NCI-H1436 treated with DMSO at 0.1 percent for 48 hours (cell line): ENCODE results near the gene RDH14.

Experiments
- DNase-seq: peaks from one replicate; lab custom pipeline; 2025; lab: John Stamatoyannopoulos, UW

The RDH14 gene

DNA sequence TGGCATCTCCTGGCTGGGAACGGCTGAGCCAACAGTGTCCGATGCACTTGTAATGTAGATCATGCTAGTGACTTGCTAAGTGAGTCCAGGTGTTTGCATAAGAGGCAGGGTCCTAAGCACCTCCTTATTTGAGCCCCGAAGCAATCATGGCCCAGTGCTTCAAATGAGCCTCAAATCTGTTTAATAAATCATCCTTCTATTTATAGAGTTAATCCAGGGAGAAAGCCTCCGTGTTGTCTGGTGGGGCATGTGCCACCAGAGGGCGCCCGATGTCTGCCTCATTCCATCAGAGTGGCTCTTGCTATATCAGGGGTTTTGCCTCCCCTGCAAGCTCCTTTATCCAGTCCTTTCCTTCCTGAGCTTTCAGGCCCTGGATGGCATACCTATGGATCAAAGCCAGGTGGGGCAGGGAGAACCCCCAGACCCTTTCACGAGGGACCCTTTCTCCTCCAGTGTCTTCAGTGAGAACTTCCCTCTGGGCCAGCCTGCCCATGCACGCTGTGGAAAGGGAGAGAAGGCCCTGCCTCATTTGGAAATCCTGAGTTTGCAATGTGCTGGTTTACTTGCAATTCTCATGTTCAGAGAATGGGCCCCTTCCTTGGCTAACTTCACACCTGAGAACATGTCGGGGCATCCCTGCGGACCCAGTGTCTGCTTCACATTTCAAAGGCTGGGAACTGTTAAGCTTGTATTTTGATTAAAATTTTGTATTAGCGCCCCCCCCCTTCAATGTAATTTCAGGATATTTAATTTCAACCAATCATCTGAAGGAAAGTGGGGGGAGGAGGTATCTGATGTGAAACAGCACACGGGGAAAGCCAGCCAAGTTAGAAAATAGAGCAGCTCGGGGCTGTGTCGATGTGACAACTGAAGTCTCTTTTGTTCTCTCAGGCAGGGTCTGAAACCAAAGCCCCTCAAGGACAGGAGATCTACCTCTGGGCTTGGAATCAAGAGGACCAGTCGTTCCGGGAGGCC is 39.7 kb downstream of the RDH14 start:
- no peak for DNase-seq

GRCh38 chr2:18519914-18520450 is 40.5 kb downstream of the RDH14 start:
- DNase-seq, result no peak

DNA sequence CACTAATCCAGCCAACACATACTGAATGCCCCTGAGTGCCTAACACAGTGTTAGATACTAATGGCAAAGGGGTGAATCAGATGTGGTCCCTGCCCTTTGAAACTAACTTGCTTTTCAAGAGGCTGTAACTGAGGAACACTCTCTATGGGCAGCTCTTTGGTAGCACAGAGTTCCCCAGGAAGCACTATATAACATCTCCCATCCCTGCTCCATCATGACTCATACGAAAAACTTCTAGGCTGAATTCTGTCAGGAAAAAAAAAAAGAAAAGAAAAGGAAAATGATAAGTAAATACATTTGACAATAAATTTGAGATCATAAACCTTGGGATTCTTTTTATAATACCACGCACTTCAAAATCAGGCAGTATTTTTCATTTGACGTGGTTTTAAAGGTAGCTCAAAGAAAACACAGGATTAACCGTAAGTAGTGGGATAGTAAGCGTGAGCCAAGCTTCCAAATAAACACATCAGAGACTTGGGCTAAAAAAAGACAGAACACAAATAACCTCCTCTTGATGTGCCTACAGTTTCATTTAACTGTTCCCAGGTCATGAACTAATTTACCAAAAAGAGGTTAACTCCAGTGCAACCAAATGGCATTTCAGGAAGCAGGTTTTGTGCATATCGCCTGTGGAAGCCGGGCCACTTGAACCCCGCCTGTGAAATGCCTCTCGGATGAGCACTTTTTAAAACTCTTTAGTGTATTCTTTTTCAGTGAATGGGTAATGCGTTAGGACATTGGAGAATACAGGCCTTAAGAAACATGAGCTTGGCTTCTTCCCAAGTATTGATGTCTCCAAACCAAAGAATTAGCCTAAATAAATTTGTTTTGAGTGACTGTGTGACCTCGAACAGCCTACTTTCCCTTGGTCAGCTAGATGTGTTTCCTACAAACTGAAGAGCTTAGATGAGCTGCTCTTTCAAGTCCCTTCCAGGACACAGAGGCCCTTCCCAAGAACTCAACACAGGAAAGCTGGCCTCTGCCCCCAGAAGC is 42.0 kb downstream of the RDH14 start:
- DNase-seq, result no peak

DNA sequence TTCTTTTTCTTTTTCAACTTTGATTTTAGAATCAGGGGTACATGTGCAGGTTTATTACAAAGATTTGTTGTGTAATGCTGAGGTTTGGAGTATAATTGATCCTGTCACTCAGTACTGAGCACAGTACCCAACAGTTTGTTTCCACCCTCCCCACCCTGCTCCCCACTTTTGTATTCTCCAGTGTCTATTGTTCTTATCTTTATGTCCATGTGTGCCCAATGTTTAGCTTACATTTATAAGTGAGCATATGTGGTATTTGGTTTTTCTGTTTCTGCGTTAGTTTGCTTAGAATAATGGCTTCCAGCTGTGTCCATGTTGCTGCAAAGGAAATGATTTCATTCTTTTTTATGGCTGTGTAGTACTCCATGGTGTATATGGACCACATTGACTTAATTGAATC is 43.1 kb downstream of the RDH14 start:
- no peak for DNase-seq

DNA sequence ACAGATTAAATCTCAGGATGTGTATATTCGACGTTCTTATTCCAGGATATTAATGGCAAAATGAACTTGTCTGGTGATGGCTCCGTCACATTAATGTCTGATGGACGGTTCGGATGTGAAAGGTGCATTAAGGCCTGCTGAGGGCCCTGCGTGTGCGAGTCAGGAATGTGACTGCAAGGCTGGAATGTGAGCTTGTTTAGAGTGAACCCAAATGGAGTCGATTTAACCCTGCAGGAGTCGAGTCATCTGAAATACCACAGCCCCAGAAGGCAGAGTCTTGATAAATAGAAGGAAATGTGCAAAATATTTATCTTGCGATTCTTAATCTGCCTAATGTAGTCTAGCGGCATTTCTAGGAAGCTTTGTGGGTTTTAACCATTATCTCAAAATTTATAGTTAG is 44.3 kb downstream of the RDH14 start:
- DNase-seq, result no peak

DNA sequence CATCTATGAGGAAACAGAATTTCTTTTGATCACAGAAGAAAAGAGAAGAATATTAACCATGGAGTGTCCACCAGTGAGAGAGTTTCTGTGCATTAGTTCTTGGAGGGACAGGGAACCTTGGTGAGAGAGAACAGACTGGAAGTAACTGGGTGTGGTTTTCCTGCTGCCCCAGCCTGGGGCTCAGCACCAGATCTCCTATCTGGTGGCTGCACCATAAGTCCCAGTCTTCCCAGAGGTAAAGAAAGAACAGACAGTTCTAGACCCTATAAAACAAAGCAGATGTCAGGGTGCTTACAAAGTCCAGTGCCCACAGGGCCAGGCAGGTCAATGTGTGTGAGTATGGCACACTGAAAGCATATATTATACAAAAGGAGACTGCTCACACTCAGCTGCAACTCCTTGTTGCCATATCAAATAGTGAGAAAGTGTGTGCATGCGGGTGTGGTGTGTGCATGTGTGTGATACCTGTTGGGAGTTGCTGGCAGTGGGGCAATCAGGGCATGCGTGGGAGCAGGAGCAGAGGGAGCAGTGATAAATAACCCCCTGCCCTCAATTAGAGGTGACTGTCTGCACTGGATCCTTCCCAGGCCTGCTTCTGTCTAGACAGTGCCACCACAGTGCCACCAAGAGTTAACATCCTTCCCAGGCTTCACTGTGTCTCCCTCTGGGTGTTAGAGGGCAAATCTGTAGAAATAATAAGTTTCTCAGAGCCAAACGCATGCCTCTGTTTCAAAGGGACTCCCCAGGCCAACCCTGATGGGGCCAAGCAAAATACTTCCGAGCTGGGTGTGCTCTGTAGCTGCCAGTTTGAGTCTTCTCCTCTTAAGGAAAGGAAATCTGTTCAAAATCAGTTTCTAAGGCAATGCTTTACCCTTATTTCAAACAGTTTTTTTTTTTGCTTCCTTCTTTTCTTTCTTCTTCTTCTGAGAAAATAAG is 45.7 kb downstream of the RDH14 start:
- DNase-seq, result no peak

GRCh38 chr2:18510775-18511174 is 49.7 kb downstream of the RDH14 start:
- no peak for DNase-seq

DNA sequence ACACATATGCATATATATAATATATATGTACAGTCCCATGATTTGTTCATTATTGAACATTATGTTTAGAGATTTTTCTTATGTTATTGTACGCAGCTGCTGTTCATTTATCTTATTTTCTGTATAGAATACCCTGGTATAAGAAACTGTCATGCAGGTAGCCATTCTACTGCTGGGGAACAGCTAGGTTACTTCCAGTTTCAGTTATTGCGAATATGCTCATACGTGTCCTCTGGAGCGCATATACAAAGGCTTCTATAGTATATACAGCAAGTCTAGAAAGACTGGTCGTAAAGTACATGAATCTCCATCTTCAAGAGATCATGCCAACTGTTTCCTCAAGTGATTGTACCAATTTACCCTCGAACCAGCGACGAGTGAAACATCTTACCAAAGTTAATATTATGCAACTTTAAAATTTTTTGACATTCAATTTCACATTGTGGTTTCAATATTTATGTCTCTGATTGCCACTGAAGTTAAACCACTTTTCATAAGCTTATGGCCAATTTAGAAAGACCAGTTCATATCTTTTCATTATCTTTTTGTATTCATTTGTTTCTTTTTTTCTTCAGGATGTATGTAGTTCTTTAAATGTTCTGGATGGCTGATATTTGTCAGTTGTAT is 53.5 kb downstream of the RDH14 start:
- DNase-seq, result no peak

- no peak for DNase-seq
Measured at GRCh38 chr2:18505703-18506341, 54.6 kb downstream of the RDH14 start.
